Neural progenitor cell (in vitro differentiated cells): ENCODE results near the gene RPS27A.

ENCODE experiments used
- CTCF ChIP-seq: fragments of 200-600 bp; sonication (generic); IDR thresholded peaks from 2 replicates; pipeline ENCODE4 v1.5.1; 2017; ENCODE audit warnings: antibody characterized with exemption, mild to moderate bottlenecking
- EZH2 ChIP-seq: fragments of 200-600 bp; sonication (generic); IDR thresholded peaks from 2 replicates; pipeline ENCODE4 v1.6.1; 2017; ENCODE audit warnings: antibody characterized with exemption, mild to moderate bottlenecking, moderate library complexity
- EZH2phosphoT487 ChIP-seq: fragments of 200-600 bp; sonication (generic); IDR thresholded peaks from 2 replicates; pipeline ENCODE4 v1.6.1; 2017; ENCODE audit warnings: antibody characterized with exemption

GRCh38 chr2:55204950-55205349 lies 27.5 kb upstream of the RPS27A start:
- TF ChIP-seq CTCF (no peak), EZH2 (no peak), EZH2phosphoT487 (no peak)
